Measurements from ENCODE around the gene EIF5B.

GRCh38 chr2:99325384-99325783 lies 11.8 kb upstream of the EIF5B start:
- no peak for TF ChIP-seq CTCF (IDR thresholded peaks at IDR 0.05)
- no peak for TF ChIP-seq EZH2 (IDR thresholded peaks at IDR 0.05)
- no peak for TF ChIP-seq EZH2phosphoT487 (IDR thresholded peaks at IDR 0.05)

All from neural progenitor cell (in vitro differentiated cells).